ENCODE measurements around the gene ATF7IP.
A peak's percentile ranks its signal among the peaks of the same experiment; 100 is the strongest.

The ATF7IP gene

DNA sequence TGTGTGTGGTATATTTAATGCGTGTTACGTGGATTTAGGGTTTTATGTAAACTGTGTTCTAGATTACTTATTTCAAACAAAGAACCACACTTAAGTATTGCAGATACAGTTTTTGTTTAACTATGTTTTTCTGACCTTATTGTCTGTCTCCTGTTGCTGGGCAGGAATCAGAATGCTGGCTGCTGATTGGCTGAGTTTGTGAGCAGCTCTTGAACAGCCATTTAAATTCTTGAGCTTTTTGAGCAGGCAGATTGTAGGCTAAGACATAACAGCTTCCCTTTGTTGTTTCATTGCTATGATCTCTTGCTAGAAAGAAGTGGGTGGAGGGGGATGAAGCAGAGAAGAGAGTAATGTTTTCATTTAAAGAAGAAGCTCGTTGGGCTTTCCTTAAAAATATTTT is 52.2 kb downstream of the ATF7IP start:
- Histone ChIP-seq H4K20me1 (ENCODE audit: insufficient read depth, low read length) (peaks cover 19% of the 10 kb centered on the region), H2AFZ (ENCODE audit: low read depth, low read length) (no peak overlapping the region), H3K4me2 (ENCODE audit: low read length) (peak overlapping the region; percentile 87), H3K9me3 (ENCODE audit: insufficient read depth, low read length) (peaks cover 8% of the 10 kb centered on the region; the same call in 1 of the 2 replicates), H3K4me1 (ENCODE audit: low read length) (peaks cover 27% of the 10 kb centered on the region), H3K27me3 (ENCODE audit: low read depth, low read length) (no peaks in the 10 kb centered on the region), H3K79me2 (ENCODE audit: low read length) (peaks cover 89% of the 10 kb centered on the region), H3K9ac (ENCODE audit: low read length) (peak overlapping the region; percentile 58), H3K27ac (ENCODE audit: low read length) (peak overlapping the region; percentile 52), H3K4me3 (ENCODE audit: low read length) (peak overlapping the region; percentile 62), H3K36me3 (replicated peaks; ENCODE audit: low read depth, low read length) (peaks cover 27% of the 10 kb centered on the region)
- TF ChIP-seq EZH2phosphoT487 (IDR thresholded peaks at IDR 0.05; ENCODE audit: low read depth) = no peak
- TF ChIP-seq, protein P1, sequence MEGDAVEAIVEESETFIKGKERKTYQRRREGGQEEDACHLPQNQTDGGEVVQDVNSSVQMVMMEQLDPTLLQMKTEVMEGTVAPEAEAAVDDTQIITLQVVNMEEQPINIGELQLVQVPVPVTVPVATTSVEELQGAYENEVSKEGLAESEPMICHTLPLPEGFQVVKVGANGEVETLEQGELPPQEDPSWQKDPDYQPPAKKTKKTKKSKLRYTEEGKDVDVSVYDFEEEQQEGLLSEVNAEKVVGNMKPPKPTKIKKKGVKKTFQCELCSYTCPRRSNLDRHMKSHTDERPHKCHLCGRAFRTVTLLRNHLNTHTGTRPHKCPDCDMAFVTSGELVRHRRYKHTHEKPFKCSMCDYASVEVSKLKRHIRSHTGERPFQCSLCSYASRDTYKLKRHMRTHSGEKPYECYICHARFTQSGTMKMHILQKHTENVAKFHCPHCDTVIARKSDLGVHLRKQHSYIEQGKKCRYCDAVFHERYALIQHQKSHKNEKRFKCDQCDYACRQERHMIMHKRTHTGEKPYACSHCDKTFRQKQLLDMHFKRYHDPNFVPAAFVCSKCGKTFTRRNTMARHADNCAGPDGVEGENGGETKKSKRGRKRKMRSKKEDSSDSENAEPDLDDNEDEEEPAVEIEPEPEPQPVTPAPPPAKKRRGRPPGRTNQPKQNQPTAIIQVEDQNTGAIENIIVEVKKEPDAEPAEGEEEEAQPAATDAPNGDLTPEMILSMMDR (IDR thresholded peaks at IDR 0.05; ENCODE audit: low read depth, low read length) = no peak

DNA sequence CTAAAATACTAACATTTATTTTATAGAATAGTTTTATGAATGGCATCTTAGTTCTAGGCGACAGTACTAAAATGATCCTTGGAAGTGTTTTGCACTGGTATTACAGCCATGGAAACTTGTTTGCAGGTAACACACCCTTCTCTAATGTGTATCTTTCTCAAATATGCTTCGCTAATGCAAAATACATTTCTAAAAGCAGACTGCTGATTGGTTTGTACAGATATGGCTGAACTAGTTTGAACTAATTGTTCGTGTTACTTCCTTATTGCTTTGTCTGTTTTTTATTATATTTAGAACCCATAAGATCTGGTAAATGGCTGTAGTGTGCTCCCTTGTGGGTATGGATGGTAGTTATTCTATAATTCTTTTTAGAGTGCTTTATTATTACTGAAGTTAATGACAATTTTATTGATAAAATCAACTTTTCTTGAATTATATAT is 53.0 kb downstream of the ATF7IP start:
- Histone ChIP-seq H3K27me3 (ENCODE audit: low read depth, low read length) (no peaks in the 10 kb centered on the region), H3K9me3 (ENCODE audit: insufficient read depth, low read length) (peaks cover 8% of the 10 kb centered on the region; the same call in 1 of the 2 replicates), H3K79me2 (ENCODE audit: low read length) (peaks cover 87% of the 10 kb centered on the region), H3K4me1 (ENCODE audit: low read length) (peaks cover 27% of the 10 kb centered on the region), H3K9ac (ENCODE audit: low read length) (peak overlapping the region; percentile 58), H3K27ac (ENCODE audit: low read length) (peak overlapping the region; percentile 52), H3K4me3 (ENCODE audit: low read length) (peak overlapping the region; percentile 62), H3K36me3 (replicated peaks; ENCODE audit: low read depth, low read length) (peaks cover 29% of the 10 kb centered on the region), H2AFZ (ENCODE audit: low read depth, low read length) (no peak overlapping the region), H4K20me1 (ENCODE audit: insufficient read depth, low read length) (peaks cover 19% of the 10 kb centered on the region), H3K4me2 (ENCODE audit: low read length) (peak overlapping the region; percentile 87)
- TF ChIP-seq, protein P1 (IDR thresholded peaks at IDR 0.05; ENCODE audit: low read depth, low read length) = peak; percentile 46
- no peak for TF ChIP-seq EZH2phosphoT487 (IDR thresholded peaks at IDR 0.05; ENCODE audit: low read depth)

DNA sequence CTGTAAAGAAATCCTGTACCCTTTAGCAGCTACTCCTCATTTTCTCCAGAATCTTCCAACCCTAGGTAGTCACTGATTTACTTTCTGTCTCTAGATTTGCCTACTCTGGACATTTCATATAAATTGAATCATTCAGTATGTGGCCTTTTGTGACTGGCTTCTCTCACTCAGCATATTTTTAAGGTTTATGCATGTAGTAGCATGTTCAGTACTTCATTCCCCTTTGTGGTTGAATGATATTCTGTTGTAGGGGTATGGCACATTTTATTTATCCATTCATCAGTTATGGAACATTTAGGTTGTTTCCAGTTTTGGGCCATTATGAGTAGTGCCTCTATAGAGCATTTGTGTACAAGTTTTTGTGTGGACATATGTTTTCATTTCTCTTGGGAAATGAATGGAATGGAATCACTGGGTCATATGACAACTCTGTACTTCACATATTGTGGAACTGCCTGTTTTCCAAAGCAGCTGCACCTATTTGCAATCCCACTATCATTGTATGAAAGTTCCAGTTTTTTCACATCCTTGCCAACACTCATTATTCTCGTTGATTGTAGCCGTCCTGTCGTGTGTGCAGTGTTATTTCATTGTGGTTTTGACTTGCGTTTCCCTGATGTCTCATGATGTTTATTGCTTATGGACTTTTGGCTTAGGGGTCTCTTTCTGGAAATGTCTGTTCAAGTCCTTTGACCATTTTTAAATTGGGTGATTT is 57.2 kb downstream of the ATF7IP start:
- Histone ChIP-seq H2AFZ (ENCODE audit: low read depth, low read length) (no peak overlapping the region), H3K9ac (ENCODE audit: low read length) (no peak overlapping the region), H3K79me2 (ENCODE audit: low read length) (peaks cover 88% of the 10 kb centered on the region), H4K20me1 (ENCODE audit: insufficient read depth, low read length) (peaks cover 26% of the 10 kb centered on the region; the same call in 1 of the 2 replicates), H3K36me3 (replicated peaks; ENCODE audit: low read depth, low read length) (peaks cover 60% of the 10 kb centered on the region), H3K27me3 (ENCODE audit: low read depth, low read length) (no peaks in the 10 kb centered on the region), H3K9me3 (ENCODE audit: insufficient read depth, low read length) (peaks cover 8% of the 10 kb centered on the region; the same call in 1 of the 2 replicates), H3K4me2 (ENCODE audit: low read length) (no peak overlapping the region), H3K27ac (ENCODE audit: low read length) (no peak overlapping the region), H3K4me1 (ENCODE audit: low read length) (peaks cover 9% of the 10 kb centered on the region), H3K4me3 (ENCODE audit: low read length) (no peak overlapping the region)
- TF ChIP-seq EZH2phosphoT487 (IDR thresholded peaks at IDR 0.05; ENCODE audit: low read depth) = no peak
- TF ChIP-seq, protein P1 (IDR thresholded peaks at IDR 0.05; ENCODE audit: low read depth, low read length) = no peak

DNA sequence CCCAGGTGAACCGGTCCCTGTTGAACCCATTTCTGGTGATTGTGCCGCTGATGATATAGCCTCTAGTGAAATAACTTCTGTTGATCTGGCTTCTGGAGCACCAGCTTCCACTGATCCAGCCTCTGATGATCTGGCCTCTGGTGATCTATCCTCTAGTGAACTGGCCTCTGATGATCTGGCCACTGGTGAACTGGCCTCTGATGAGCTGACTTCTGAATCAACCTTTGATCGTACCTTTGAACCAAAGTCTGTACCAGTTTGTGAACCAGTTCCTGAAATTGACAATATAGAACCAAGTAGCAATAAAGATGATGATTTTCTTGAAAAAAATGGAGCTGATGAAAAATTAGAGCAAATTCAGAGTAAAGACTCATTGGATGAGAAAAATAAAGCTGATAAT is 59.1 kb downstream of the ATF7IP start:
- H3K4me1 ChIP-seq (ENCODE audit: low read length) = no peaks in the 10 kb centered on the region
- H3K79me2 ChIP-seq (ENCODE audit: low read length) = peaks cover 90% of the 10 kb centered on the region
- H4K20me1 ChIP-seq (ENCODE audit: insufficient read depth, low read length) = peaks cover 40% of the 10 kb centered on the region
- H3K36me3 ChIP-seq (replicated peaks; ENCODE audit: low read depth, low read length) = peaks cover 79% of the 10 kb centered on the region
- TF ChIP-seq EZH2phosphoT487 (IDR thresholded peaks at IDR 0.05; ENCODE audit: low read depth) = no peak
- TF ChIP-seq, protein P1 (IDR thresholded peaks at IDR 0.05; ENCODE audit: low read depth, low read length) = no peak
- no peak overlapping the region for H3K9ac ChIP-seq (ENCODE audit: low read length)
- peaks cover 8% of the 10 kb centered on the region; the same call in 1 of the 2 replicates for H3K9me3 ChIP-seq (ENCODE audit: insufficient read depth, low read length)
- H2AFZ ChIP-seq (ENCODE audit: low read depth, low read length) = no peak overlapping the region
- H3K27ac ChIP-seq (ENCODE audit: low read length) = no peak overlapping the region
- no peak overlapping the region for H3K4me3 ChIP-seq (ENCODE audit: low read length)
- H3K4me2 ChIP-seq (ENCODE audit: low read length) = no peak overlapping the region
- H3K27me3 ChIP-seq (ENCODE audit: low read depth, low read length) = no peaks in the 10 kb centered on the region

All from OCI-LY3 (cell line).